GM12872 (cell line): ENCODE data around the gene CELA2B.

Experiments used
- CTCF ChIP-seq: IDR thresholded peaks from 3 replicates; pipeline ENCODE4 v1.5.1; 2011; ENCODE audit warnings: low read depth, mild to moderate bottlenecking, low read length, moderate library complexity; ENCODE audit not compliant: insufficient read depth

The CELA2B gene

DNA sequence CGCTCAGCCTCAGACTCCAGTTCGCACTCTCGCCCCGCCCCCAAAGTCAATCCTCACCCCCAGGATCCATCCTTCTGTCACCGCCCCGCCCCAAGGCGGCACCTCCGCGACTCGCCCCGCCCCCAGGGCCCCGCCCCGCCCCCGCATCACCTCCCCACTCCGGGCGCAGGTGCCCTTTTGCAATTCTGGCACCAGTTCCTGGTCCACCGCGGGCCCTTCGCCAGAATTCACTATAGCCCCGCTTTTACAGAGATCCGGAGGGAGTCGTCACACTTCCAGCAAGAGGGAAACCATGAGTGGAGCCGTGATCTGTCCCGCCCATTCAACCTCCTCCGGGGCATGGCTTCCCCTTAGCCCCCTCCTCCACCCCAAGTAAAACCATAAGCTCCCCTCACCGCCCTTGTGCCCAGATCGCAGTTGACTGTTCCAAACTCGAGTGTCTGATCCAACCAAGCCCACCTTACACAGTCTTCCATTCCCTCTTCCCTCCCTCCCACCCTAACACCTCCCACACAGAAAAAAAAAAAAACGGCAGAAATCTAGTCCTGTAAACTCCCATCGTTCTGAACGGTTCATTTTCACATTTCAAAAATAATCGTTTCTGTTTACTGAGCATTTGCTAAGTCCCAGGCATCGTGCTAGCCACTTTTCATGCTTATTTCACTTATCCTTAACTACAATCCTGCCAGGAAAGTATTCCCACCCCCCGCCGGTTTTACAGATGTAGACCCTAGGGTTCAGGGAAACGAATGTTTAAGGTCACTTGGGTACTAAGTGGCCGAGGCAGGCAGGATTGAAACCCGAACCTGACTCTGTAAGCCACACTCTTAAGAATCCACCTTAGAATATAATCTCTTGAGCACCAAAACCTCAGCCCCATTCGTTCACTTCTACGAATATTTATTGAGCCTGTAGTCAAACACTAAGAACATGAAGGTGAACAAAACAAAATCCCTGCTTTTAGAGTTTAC lies 49.4 kb downstream of the CELA2B start:
- TF ChIP-seq CTCF, result no peak

DNA sequence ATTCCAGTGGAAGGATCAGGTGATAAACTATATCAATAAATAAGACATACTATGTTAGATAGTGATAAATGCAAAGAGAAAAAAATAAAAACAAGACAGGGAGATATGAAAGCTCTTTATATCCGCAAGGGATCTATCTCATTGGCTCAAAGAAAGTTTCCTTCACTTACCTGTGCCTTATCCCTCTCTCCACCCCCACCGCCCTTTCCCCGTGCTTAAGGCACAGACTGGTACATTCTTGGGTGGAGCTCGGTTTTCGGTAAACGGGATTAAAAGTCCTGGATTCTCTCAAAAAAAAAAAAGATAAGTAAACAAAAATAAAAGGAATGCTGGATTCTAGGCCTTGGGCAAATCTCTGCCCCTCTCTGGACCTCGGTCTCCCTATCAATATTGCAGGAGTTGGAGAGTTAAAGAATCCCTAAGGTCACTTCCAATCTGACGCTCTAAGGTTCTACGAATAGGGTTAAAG lies 50.2 kb downstream of the CELA2B start:
- no peak for TF ChIP-seq CTCF

DNA sequence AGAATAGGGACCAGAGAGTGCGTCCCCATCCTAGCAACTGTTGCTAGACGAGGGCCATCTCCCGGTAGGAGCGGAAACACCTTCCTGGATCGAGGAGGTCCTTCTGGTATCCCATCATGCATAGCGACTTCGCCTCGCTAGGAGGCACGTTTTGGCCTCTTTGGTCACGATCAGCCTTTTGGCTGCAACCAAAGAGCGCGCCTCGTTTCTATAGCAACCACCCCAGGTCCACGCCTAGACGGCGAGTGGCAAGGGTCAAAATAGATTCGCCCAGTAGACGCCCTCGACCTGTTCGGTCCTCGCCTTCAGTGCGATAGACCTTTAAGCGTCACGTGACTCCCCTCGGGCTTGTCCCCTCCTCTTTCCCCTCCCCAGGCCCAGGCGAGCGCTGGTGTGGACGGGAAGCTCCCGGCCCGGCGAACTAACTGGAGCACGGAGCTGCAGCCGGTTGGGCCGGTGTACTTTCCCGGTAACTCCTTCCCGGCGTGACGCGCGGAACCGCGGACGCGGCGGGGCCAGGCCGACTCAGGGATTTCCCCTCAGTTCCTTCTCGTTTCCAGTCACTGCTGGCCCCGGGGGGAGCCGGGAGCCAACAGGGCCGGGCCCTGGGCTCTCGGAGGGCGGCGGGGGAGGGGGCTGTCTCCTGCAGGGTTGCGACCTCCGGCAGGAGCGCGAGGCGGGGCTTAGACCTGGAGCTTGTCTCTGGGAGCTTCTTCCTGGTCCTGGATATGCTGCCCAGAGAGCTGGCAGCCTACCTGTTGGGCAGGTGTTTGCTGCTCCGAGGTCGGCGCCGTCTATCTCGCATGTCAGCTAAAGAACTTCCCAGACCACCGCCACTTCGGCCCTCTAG lies 50.8 kb downstream of the CELA2B start, which contains the start of gene DNAJC16:
TSS of gene DNAJC16 (plus strand) at position 359 of the 850 bp plus-strand sequence. CDS start 2,258 bp downstream, outside the sequence.
- TF ChIP-seq CTCF, result peak; percentile 27; the same call in 2 of the 3 replicates

- no peak for TF ChIP-seq CTCF
Measured at GRCh38 chr1:15531003-15531402, 55.1 kb downstream of the CELA2B start.

DNA sequence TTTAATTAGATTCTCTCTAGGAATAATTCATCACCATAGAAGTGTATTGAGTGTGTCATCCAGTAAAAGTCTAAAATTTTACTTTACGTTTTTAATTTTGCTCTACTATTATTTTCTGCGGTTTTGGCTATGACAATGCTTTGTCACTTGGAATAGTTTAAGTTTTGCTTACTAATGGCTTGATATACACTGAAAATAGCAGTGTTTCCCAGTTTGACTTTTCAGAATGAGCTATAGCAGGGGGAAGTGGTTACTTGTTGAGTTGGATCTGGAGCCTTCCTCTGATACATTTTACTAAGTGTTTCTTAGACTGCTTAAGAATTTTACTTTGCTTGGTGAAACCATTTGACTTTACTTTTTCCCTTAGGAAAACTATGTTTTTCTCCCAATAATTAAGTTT lies 55.8 kb downstream of the CELA2B start:
- TF ChIP-seq CTCF, result no peak

DNA sequence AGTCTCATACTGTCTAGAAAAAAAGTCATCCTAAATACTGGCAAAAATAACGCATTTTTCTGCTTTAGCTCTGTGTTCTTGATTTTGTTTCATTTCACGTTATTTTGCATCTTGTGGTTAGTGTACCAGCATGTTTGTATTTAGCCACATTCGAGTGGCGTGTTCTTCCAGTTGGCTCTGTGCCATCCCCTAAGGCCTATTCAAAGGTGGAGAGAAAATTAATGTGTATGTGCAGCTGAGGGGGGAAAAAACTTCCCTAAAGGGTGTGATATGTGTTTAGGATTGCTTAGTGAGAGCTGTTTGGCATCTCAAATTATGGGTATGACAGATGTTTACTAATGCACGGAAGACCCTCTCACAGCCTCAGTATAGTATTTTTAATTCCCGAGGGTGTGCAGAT lies 62.9 kb downstream of the CELA2B start:
- TF ChIP-seq CTCF, result no peak

GRCh38 chr1:15540186-15540585 lies 64.3 kb downstream of the CELA2B start:
- no peak for TF ChIP-seq CTCF
